IMR-90 (cell line): ENCODE results near the gene NEDD4L.
"Not testable (repeated sequence)": the region's sequence is repeated elsewhere in the genome, so short reads cannot be mapped to it uniquely, and the experiment has no call there.

Experiments
- BHLHE40 ChIP-seq: fragments of 150-350 bp; IDR thresholded peaks from 2 replicates; pipeline ENCODE4 v1.6.1; 2016; ENCODE audit warnings: mild to moderate bottlenecking, low read depth, low read length
- CEBPB ChIP-seq: IDR thresholded peaks from 2 replicates; pipeline ENCODE4 v1.6.1; 2012; ENCODE audit warnings: low read depth, low read length, improper control_type of control experiment
- CHD1 ChIP-seq: IDR thresholded peaks from 2 replicates; pipeline ENCODE4 v1.6.1; 2012; ENCODE audit warnings: low read depth, low read length, improper control_type of control experiment
- CTCF ChIP-seq: conservative IDR thresholded peaks from 2 replicates; pipeline ENCODE4 v1.5.1; 2012; ENCODE audit warnings: mild to moderate bottlenecking, low read depth, low read length, improper control_type of control experiment
- FOS ChIP-seq: fragments of 150-350 bp; IDR thresholded peaks from 2 replicates; pipeline ENCODE4 v1.6.1; 2016; ENCODE audit warnings: low read depth, low read length
- MAZ ChIP-seq: IDR thresholded peaks from 2 replicates; pipeline ENCODE4 v1.6.1; 2012; ENCODE audit warnings: low read depth, mild to moderate bottlenecking, low read length, improper control_type of control experiment, moderate library complexity, borderline replicate concordance
- POLR2A ChIP-seq: IDR thresholded peaks from 2 replicates; pipeline ENCODE4 v1.6.1; 2012; ENCODE audit warnings: mild to moderate bottlenecking, low read depth, low read length
- RAD21 ChIP-seq: IDR thresholded peaks from 2 replicates; pipeline ENCODE4 v1.6.1; 2012; ENCODE audit warnings: low read length, improper control_type of control experiment
- RCOR1 ChIP-seq: IDR thresholded peaks from 2 replicates; pipeline ENCODE4 v1.6.1; 2012; ENCODE audit warnings: mild to moderate bottlenecking, low read length, improper control_type of control experiment; ENCODE audit not compliant: insufficient replicate concordance
- RFX5 ChIP-seq: IDR thresholded peaks from 2 replicates; pipeline ENCODE4 v1.8.0; 2012; ENCODE audit warnings: low read depth, mild to moderate bottlenecking, low read length, moderate library complexity
- SMC3 ChIP-seq: fragments of 150-350 bp; IDR thresholded peaks from 2 replicates; pipeline ENCODE4 v1.6.1; 2016; ENCODE audit warnings: low read depth, mild to moderate bottlenecking, antibody characterized with exemption, low read length, moderate library complexity
- USF2 ChIP-seq: fragments of 150-350 bp; IDR thresholded peaks from 2 replicates; pipeline ENCODE4 v1.6.1; 2017; ENCODE audit warnings: mild to moderate bottlenecking, antibody characterized with exemption, low read length, low read depth

- TF ChIP-seq POLR2A, BHLHE40, RFX5, CTCF, CEBPB, RAD21, USF2, SMC3, CHD1, MAZ, RCOR1, FOS: not testable (repeated sequence)
Measured at GRCh38 chr18:58380113-58380512, 336.1 kb downstream of the NEDD4L start.
